Measurements from ENCODE around the gene C15orf39.
"Not testable (repeated sequence)": the region's sequence is repeated elsewhere in the genome, so short reads cannot be mapped to it uniquely, and the experiment has no call there.

C15orf39 gene

DNA sequence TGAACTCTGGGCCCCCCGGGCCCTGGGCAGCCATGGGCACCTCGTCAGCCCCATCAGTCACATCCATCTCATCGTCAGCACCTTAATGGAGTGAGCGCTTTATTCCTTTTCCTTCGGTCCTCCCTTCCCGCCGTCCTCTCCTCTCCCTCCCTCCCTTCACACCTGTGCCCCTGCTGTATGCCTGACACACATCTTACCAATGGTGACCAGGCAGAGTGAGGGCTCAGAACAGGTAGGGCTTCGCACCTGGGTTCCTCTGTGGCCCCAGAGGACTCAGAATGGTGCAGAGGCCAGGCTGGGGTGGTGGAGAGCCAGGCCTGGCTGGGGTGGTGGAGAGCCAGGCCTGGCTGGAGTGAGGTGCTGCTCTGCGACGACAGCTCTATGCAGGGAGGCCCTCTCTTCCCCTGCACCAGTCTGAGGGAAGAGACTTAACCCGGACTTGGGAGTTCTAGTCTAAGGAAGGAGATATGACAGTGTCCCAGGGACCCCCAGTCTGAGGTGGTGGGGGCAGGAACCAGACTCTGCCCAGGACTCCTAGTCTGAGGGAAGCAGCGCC lies 11.6 kb downstream of the C15orf39 start:
- DNase-seq = no peak

DNA sequence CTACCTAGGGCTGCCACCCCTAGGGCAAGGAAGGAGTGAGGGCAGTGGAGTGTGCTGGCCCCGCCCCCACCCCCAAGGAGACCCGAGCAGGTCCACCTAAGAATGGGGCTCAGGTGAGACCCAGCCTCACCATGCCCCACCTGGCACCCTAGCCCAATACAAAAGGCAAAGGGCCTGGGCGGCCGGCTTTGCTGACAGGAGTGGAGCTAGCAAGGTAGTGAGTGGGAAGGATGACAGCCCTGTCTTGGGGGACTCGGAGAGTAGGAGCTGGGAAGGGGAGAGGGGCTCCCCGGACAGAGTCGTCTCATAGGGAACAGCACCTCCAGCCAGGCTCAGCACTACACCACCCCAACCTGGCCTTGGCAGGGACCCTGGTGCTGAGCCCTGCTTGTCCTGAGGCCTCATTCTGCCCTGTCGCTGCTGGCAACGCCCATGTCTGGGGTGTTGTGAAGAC lies 12.1 kb downstream of the C15orf39 start:
- no peak for DNase-seq

GRCh38 chr15:75214293-75215096 lies 12.8 kb downstream of the C15orf39 start:
- DNase-seq = no peak

DNA sequence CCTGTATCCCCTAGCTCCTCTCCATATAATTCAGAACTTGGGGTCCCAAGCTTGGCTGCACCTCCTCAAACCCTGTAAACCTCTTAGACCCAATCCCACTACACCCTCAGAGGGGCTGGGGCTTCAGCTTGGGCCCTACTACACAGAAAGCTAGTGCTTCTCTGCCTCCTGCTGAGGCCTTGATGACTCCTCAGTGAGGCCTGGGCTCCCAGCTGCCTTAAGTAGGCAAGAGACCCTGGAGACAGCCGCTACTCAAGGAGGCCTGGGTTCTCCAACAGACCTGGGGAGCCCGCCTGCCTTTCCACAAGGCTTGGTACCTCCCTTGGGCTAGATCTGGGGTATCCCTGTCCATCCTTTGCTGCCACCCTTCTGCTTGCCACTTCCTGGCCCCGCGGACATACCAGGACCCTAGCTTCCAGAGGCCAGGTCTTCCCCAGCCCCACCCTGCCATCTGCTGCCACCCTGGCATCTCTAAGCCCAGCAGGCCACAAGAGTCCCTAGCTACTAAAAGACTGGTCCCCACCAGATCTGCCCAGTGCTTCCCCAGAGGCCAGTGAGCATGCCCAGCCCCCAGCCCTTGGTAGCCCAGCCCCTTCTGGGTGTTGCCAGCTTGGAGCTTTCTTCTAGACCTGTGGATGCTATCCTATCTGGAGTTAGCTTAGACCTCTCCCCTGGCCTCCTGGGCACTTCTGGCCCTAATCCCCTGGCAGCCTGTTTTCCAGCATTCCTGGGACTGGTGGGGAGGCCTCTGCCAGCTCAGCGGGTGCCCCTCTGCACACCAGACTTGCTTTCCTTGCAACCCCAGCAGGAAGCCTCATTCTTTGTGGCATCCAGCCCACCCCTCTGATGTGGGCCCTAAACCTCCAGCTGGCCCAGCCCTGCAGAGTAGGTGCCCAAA lies 13.7 kb downstream of the C15orf39 start:
- no peak for DNase-seq

DNA sequence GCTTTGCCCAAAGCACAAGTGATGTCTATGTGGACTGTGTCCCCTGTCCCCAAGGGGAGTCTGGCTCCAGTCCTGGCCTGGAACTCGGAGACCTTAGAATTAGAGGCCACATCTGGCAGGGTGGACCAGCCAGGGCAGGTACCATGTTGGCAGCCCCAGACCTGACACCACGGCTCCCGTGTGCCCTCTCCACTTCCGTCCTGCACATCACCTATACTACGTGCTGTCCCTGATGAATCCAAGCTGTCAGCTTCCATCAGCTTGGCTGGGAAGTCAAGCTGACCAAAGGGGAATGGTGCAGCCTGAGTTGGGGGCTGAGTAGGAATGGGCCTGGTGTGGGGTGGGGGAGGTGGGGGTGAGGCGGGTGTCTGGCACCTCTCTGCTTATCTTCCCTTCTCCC lies 15.3 kb downstream of the C15orf39 start:
- DNase-seq = no peak

GRCh38 chr15:75217574-75217973 lies 15.9 kb downstream of the C15orf39 start:
- DNase-seq = not testable (repeated sequence)

DNA sequence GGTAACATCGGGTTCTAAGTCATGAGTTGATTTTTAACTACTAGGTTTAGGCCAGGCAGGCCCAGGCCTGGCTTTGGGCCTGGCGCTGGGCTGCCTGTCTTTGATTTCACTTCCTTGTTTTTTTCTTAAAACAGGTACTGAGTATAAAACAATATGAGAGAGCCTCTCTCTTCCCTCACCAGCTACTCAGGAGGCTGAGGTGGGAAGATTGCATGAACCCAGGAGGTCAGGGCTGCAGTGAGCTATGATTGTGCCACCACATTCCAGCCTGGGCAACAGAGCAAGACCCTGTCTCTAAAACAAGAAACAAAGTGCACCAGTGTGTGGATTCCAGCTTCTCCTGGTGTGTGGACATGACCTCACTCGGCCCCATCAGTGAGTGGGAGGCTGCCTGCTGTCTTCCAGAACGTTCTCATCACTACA lies 17.8 kb downstream of the C15orf39 start:
- not testable (repeated sequence) for DNase-seq

DNA sequence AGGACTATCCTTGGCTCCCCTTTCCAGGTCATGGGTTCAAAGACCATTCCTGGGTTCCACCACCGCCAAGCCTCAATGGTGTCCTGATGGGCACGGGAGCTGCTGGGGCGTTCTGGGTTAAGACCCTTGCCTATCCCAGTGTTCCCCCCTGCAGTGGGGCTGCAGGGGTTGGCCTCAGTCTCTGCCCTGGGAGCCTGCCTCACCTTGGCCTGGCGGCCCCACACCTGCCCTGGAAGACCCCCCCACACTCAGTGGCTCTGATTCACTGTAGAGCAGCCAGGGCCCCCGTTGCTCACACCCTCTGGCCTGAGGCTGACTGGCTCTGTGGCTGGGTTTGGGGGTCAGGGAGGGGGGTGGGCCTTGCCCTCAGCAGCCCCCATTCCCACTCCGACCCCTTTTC lies 22.0 kb downstream of the C15orf39 start:
- DNase-seq = no peak

GRCh38 chr15:75224281-75224680 lies 22.6 kb downstream of the C15orf39 start:
- DNase-seq = no peak

- DNase-seq = not testable (repeated sequence)
Observed at GRCh38 chr15:75225102-75225836, 23.6 kb downstream of the C15orf39 start.

DNA sequence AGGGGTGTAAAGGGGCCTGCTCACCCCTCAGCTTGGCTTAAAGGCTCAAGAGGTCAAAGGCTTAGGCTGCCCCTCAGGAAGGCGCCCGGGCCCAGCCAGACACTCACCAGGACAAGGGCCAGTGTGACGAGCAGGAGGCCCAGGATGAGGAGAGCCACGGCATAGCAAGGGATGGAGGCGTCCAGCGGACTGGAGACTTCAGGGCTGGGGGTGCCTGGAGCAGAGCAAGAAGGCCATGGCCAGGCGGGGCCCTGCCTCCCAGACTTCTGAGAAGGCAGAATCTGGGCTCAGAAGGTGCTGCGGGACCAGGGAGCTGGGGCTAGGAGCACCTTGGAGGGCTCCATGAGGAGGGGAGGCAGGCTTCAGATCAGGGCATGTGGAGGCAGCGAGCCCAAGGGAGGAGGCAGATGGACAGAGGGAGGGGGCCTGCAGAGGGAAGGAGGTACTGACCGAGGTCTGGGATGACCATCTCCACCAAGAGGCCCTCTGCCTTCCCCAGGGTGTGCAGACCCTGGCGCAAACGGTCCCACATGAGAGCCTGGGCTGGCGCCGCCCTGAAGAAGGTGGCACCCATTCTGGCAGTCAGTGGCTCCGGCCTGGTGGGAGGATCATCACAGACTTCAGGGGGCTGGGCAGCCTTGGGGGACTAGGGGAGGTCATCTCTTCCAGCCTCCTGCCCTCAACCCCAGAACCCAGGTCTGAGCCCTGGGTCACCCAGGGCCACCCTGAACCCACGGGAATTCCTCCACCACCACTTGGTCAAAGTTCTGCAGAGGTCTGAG lies 24.5 kb downstream of the C15orf39 start:
- no peak for DNase-seq

DNA sequence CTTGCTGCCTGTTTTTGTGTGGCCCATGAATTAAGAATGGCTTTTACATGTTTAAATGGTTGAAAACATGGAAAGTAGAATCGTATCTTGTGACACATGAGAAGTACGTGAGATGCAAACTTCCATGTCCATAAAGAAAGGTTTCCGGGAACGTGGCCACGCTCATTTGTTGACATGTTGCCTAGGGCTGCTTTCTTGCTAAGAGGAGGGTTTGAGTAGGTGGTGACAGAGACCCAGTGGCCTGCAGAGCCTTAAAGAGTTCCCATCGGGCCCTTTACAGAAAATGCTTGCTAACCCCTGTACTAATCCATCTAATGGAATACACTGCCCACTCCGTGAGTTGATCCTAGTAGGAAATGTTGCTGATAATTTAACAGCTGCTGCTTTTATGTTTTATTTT lies 25.4 kb downstream of the C15orf39 start:
- DNase-seq = not testable (repeated sequence)

DNA sequence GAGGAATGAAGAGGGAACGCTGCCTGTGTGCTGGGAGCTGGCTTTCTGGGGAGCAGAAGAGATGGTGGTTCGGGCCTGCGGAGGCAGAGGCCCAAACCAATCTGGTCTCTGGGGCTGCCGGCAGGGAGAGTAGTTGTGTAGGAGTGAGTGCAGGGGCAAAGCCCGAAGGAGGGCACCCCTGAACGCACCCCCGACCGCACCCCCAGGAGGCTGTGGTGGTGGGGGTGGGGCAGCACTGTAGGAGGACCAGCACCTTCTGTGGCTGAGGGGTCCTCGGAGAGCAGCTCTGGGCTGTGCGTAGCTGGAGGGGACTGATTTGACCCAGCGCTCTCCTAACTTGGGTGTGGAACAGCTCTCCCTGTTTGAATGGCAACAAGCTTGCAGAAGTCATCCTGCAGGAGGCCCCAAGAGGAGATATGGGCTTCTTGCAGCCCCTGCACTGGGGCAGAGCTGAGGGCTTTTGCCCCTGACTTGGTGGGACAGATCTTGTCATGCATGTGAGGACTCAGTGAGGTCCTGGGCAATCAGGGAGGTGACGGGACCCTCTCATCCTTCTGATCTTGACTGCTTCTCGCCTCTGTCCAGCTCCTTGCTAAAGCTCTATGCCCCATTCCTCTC lies 26.1 kb downstream of the C15orf39 start:
- DNase-seq = no peak

DNA sequence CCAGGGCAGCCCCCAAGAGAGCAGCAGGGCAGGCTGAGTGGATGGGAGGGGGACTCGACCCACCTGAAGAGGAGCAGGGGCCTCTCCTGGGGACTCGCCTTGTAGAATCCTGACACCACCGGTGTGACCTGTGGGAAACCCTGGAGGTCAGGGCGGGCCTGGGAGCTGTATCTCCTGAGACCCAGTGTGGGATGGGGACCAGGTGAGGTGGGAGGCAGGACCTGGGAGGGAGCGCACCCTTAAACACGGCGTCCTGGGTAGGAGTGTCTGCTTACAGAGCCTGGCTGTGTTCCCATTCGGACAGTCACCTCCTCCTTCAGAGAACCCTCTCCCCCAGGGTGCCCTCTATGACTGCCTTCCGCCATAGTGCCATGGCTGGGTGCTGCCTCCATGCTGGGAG lies 27.1 kb downstream of the C15orf39 start:
- DNase-seq = no peak

GRCh38 chr15:75229191-75230015 lies 27.7 kb downstream of the C15orf39 start:
- DNase-seq = no peak

GRCh38 chr15:75230016-75230343 lies 28.3 kb downstream of the C15orf39 start:
- no peak for DNase-seq

DNA sequence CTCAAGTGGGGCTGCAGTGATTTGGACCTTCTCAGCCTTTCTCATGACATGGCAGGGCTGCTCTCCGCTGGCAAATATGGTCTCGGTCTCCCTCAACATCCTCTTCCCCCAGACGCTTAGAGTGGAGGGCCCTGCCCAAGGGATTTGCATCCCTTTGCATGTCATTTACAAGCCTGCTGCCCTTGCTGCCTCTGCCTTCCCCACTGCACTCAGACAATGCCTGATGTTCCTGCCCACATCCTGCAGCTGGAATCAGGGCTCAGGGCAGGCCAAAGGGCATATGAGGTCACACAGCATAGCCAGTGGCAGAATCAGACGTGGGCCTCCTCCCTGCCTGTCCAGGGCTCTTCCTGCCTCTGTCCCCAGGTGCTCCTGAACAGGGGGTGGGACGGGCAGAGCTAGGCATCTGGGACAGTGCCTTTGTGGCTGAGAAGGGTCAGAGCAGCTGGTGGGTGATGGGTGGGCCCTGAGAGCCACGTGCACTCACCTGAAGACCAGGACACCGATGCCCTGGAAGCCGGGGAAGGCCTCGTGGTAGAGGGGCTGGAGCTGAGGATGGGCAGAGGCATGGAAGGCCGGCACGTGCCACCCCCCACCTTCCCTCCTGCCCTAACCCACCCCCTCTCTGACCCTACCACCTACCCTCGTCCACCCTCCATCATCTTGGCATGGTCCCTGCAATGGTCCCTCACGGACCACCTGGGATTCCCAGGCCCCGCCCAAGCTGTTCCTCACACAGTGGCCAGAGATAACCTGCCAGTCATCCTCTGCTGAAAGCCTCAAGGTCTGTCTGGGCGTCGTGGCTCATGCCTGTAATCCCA lies 29.1 kb downstream of the C15orf39 start:
- no peak for DNase-seq

- DNase-seq = no peak
Observed at GRCh38 chr15:75231836-75232235, 30.2 kb downstream of the C15orf39 start.

DNA sequence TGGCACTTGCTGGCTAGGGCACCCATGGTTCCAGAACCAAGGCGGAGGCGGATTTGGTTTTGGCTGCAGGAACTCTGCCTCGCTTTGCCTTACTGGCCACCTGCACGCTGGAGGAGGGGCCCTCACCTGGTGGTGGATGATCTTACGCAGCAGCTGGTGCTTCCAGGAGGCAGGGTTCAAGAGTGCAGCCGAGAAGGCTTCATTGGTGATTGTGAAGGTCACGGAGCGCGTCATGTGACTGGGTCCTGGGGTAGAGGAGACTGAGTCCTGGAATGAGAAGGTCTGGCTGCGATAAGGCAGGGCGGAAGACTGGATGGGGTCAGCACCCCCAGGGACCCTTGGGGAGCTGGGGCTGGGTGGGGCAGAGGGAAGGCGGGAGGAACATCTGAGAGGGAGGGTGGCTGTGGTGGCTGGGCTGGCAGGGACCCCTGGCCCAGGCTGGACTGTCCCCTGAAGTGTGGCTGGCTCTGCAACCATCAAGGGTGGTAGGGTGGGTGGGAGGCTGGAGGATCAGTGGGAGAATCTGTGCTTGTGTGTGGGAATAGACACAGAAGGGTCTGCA lies 30.7 kb downstream of the C15orf39 start:
- no peak for DNase-seq
